DOHH2 (cell line): ENCODE results near the gene CENPH.
"Not testable (repeated sequence)": the region's sequence is repeated elsewhere in the genome, so short reads cannot be mapped to it uniquely, and the experiment has no call there.

Source experiments
- H3F3A ChIP-seq: fragments of 200-600 bp; sonication (generic), shearing (Covaris generic); 2 replicates; pipeline ENCODE4 v1.6.0; 2016; ENCODE audit warnings: antibody characterized with exemption, mild to moderate bottlenecking; ENCODE audit not compliant: control insufficient read depth, insufficient read depth
- H3K27ac ChIP-seq: fragments of 200-600 bp; sonication (generic); 2 replicates; pipeline ENCODE4 v1.5.1; 2014; ENCODE audit warnings: low read depth, mild to moderate bottlenecking, low read length, moderate library complexity
- H3K27me3 ChIP-seq: fragments of 200-600 bp; sonication (generic); 2 replicates; pipeline ENCODE4 v1.6.1; 2014; ENCODE audit warnings: mild to moderate bottlenecking, low read length, mixed read lengths; ENCODE audit not compliant: control insufficient read depth
- H3K36me3 ChIP-seq: fragments of 200-600 bp; sonication (generic); 2 replicates; pipeline ENCODE4 v1.6.1; 2014; ENCODE audit warnings: mild to moderate bottlenecking, low read length, moderate library complexity, mixed read lengths; ENCODE audit not compliant: control insufficient read depth
- H3K4me1 ChIP-seq: fragments of 200-600 bp; sonication (generic); 2 replicates; pipeline ENCODE4 v1.6.1; 2014; ENCODE audit warnings: mild to moderate bottlenecking, low read length, mixed read lengths; ENCODE audit not compliant: control insufficient read depth
- H3K4me2 ChIP-seq: fragments of 200-600 bp; sonication (generic); 2 replicates; pipeline ENCODE4 v1.6.0; 2014; ENCODE audit warnings: mild to moderate bottlenecking, low read length, moderate library complexity
- H3K4me3 ChIP-seq: fragments of 200-600 bp; sonication (generic); 2 replicates; pipeline ENCODE4 v1.5.1; 2014; ENCODE audit warnings: mild to moderate bottlenecking, low read length, mixed read lengths
- H3K79me2 ChIP-seq: fragments of 200-600 bp; sonication (generic); 2 replicates; pipeline ENCODE4 v1.6.1; 2014; ENCODE audit warnings: mild to moderate bottlenecking, low read length, mixed read lengths; ENCODE audit not compliant: control insufficient read depth
- H3K9me2 ChIP-seq: fragments of 200-600 bp; sonication (generic); replicated peaks from 2 replicates; pipeline ENCODE4 v1.6.1; 2014; ENCODE audit warnings: mild to moderate bottlenecking, low read length, mixed read lengths; ENCODE audit not compliant: control insufficient read depth
- H3K9me3 ChIP-seq: fragments of 200-600 bp; sonication (generic); 2 replicates; pipeline ENCODE4 v1.6.1; 2014; ENCODE audit warnings: antibody characterized with exemption, low read length, mixed read lengths; ENCODE audit not compliant: control insufficient read depth, insufficient read depth
- H4K20me1 ChIP-seq: fragments of 200-600 bp; sonication (generic); 2 replicates; pipeline ENCODE4 v1.6.0; 2014; ENCODE audit warnings: low read depth, mild to moderate bottlenecking, antibody characterized with exemption, low read length, moderate library complexity; ENCODE audit not compliant: control insufficient read depth, insufficient read depth
- EZH2phosphoT487 ChIP-seq: fragments of 200-600 bp; sonication (generic); IDR thresholded peaks from 2 replicates; pipeline ENCODE4 v1.6.1; 2017; ENCODE audit warnings: borderline replicate concordance, mild to moderate bottlenecking, antibody characterized with exemption, low read length, moderate library complexity, mixed read lengths
- TF ChIP-seq, protein P1 (sequence below): fragments of 200-600 bp; sonication (generic); IDR thresholded peaks from one replicate; pipeline ENCODE4 v1.5.1; 2014; ENCODE audit warnings: antibody characterized with exemption, mild to moderate bottlenecking, low read depth, low read length; ENCODE audit not compliant: poor library complexity, severe bottlenecking

CENPH gene

DNA sequence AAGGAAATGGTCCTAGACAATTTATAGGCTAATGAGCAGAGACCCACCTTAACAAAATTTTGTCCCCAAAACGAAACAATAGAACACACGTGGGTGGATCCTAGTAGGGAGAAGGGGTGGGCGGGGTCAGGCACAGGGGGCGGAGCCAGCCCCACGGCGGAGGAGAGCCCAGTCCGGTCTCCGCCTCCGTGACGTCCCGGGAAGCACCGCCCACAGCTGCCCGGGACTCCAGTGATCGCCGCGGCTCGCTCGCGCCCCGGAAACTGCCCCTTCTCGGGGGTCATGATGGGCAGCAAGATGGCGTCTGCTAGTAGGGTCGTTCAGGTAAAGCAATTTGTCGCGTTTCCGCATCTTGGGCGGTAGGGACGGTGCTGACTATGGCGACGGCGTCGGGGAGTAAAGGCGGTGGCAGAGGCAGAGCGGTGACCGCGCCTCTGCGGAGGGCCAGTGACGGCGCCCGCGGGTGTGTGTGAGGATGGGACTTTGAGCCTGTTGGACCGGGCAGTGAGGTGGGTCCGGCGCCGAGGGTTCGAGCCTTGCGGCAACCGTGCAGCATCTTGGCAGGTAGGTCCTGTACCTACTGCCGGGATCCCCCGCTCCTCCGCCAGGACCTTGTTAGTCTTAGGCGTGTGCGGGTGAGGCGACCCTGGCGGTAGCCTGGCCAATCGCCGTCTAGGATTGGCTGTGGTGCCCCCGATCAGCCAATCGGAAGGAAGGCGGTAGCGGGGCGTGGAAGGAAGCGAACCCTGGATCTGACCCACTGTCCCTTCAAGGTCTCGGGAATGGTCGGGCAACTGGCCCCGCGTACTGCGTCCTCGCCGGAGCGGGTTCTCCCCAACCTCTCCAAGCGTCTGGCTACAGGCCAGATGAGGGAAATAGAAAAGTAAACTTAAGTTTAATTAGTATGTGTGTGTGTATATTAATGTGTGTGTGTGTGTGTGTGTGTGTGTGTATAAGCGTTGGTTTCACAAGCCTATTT, 28.5 kb downstream of the CENPH start:
- peaks cover 24% of the 10 kb centered on the region for H3K36me3 ChIP-seq
- peak overlapping the region; percentile 87 for H3K4me3 ChIP-seq
- H4K20me1 ChIP-seq = 0 out of 2 replicates have a peak, but pooled peaks cover 3% of the 10 kb centered on the region
- H3K9me3 ChIP-seq = no peaks in the 10 kb centered on the region
- peak overlapping the region; percentile 79 for H3K4me2 ChIP-seq
- TF ChIP-seq, protein P1, sequence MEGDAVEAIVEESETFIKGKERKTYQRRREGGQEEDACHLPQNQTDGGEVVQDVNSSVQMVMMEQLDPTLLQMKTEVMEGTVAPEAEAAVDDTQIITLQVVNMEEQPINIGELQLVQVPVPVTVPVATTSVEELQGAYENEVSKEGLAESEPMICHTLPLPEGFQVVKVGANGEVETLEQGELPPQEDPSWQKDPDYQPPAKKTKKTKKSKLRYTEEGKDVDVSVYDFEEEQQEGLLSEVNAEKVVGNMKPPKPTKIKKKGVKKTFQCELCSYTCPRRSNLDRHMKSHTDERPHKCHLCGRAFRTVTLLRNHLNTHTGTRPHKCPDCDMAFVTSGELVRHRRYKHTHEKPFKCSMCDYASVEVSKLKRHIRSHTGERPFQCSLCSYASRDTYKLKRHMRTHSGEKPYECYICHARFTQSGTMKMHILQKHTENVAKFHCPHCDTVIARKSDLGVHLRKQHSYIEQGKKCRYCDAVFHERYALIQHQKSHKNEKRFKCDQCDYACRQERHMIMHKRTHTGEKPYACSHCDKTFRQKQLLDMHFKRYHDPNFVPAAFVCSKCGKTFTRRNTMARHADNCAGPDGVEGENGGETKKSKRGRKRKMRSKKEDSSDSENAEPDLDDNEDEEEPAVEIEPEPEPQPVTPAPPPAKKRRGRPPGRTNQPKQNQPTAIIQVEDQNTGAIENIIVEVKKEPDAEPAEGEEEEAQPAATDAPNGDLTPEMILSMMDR = no peak
- no peak for TF ChIP-seq EZH2phosphoT487
- H3K4me1 ChIP-seq = peaks cover 31% of the 10 kb centered on the region
- H3K27me3 ChIP-seq = no peaks in the 10 kb centered on the region
- no peaks in the 10 kb centered on the region for H3K9me2 ChIP-seq
- H3K79me2 ChIP-seq = peaks cover 45% of the 10 kb centered on the region
- peak overlapping the region; percentile 67 for H3K27ac ChIP-seq
- peaks cover 18% of the 10 kb centered on the region for H3F3A ChIP-seq

DNA sequence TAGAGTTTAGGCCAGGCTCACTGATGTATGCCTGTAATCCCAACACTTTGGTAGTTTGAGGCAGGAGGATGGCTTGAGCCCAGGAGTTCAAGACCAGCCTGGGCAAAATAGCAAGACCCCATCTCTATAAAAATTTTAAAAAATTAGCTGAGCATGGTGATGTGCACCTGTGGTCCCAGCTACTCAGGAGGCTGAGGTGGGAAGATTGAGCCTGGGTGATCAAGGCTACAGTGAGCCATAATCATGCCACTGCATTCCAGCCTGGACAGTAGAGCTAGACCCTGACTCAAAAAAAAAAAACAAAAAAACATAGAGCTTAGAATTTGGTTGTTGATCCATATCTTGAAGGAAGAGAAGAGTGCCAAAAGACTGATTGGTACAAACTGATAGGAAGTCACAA, 30.6 kb downstream of the CENPH start:
- H4K20me1 ChIP-seq = 0 out of 2 replicates have a peak, but pooled peaks cover 3% of the 10 kb centered on the region
- H3K4me3 ChIP-seq = no peak overlapping the region
- no peaks in the 10 kb centered on the region for H3K9me2 ChIP-seq
- H3K79me2 ChIP-seq = peaks cover 59% of the 10 kb centered on the region
- no peaks in the 10 kb centered on the region for H3K9me3 ChIP-seq
- H3K4me2 ChIP-seq = peak overlapping the region; percentile 79; the same call in 1 of the 2 replicates
- H3F3A ChIP-seq = peaks cover 16% of the 10 kb centered on the region
- TF ChIP-seq, protein P1 = no peak
- TF ChIP-seq EZH2phosphoT487 = no peak
- no peaks in the 10 kb centered on the region for H3K27me3 ChIP-seq
- no peak overlapping the region for H3K27ac ChIP-seq
- H3K36me3 ChIP-seq = peaks cover 18% of the 10 kb centered on the region
- H3K4me1 ChIP-seq = peaks cover 31% of the 10 kb centered on the region

DNA sequence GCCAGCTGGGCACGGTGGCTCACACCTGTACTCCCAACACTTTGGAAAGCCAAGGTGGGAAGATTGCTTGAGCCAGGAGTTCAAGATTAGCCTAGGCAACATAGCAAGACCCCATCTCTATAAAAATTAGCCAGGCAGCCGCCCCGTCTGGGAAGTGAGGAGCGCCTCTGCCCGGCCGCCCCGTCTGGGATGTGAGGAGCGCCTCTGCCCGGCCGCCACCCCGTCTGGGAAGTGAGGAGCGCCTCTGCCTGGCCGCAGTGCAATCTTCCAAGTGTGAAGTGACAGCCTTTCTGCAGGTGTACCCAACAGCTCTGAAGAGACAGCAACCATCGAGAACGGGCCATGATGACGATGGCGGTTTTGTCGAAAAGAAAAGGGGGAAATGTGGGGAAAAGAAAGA, 31.0 kb downstream of the CENPH start:
- not testable (repeated sequence) for H3K27me3 ChIP-seq, H3K4me3 ChIP-seq, H3K9me3 ChIP-seq, H3K4me2 ChIP-seq, H3K27ac ChIP-seq, H4K20me1 ChIP-seq, H3K9me2 ChIP-seq
- peaks cover 31% of the 10 kb centered on the region for H3K4me1 ChIP-seq
- H3K36me3 ChIP-seq = peaks cover 17% of the 10 kb centered on the region
- H3F3A ChIP-seq = peaks cover 13% of the 10 kb centered on the region
- H3K79me2 ChIP-seq = peaks cover 59% of the 10 kb centered on the region

DNA sequence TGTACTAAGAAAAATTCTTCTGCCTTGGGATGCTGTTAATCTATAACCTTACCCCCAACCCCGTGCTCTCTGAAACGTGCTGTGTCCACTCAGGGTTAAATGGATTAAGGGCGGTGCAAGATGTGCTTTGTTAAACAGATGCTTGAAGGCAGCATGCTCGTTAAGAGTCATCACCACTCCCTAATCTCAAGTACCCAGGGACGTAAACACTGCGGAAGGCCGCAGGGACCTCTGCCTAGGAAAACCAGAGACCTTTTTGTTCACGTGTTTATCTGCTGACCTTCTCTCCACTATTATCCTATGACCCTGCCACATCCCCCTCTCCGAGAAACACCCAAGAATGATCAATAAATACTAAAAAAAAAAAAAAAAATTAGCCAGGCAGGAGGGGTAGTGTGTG, 31.4 kb downstream of the CENPH start:
- H3K9me2 ChIP-seq, H4K20me1 ChIP-seq, H3K9me3 ChIP-seq, H3K4me3 ChIP-seq, H3K27me3 ChIP-seq, H3K4me2 ChIP-seq, H3K27ac ChIP-seq: not testable (repeated sequence)
- peaks cover 19% of the 10 kb centered on the region for H3K36me3 ChIP-seq
- H3K79me2 ChIP-seq = peaks cover 61% of the 10 kb centered on the region
- H3F3A ChIP-seq = peaks cover 13% of the 10 kb centered on the region
- peaks cover 29% of the 10 kb centered on the region for H3K4me1 ChIP-seq
